Measurements from ENCODE around the gene PCARE.

Gene PCARE

GRCh38 chr2:29039718-29040480 is 34.4 kb downstream of the PCARE start:
- DNase-seq (ENCODE audit: low read depth in 2 of 2): no peak

- no peak for DNase-seq (ENCODE audit: low read depth in 2 of 2)
Measured at GRCh38 chr2:29035016-29035745, 39.1 kb downstream of the PCARE start.

GRCh38 chr2:29033656-29034055 is 40.7 kb downstream of the PCARE start:
- no peak for DNase-seq (ENCODE audit: low read depth in 2 of 2)

- no peak for DNase-seq (ENCODE audit: low read depth in 2 of 2)
Measured at GRCh38 chr2:29033172-29033571, 41.2 kb downstream of the PCARE start.

GRCh38 chr2:29032189-29032588 is 42.1 kb downstream of the PCARE start:
- DNase-seq (ENCODE audit: low read depth in 2 of 2): no peak

GRCh38 chr2:29031046-29031445 is 43.3 kb downstream of the PCARE start:
- DNase-seq (ENCODE audit: low read depth in 2 of 2): no peak

- DNase-seq (ENCODE audit: low read depth in 2 of 2): no peak
Measured at GRCh38 chr2:29025711-29026110, 48.6 kb downstream of the PCARE start.

- no peak for DNase-seq (ENCODE audit: low read depth in 2 of 2)
Measured at GRCh38 chr2:29024882-29025430, 49.4 kb downstream of the PCARE start.

GRCh38 chr2:29023188-29023587 is 51.1 kb downstream of the PCARE start:
- no peak for DNase-seq (ENCODE audit: low read depth in 2 of 2)

- DNase-seq (ENCODE audit: low read depth in 2 of 2): no peak
Measured at GRCh38 chr2:29022679-29023078, 51.6 kb downstream of the PCARE start.

GRCh38 chr2:29021886-29022285 is 52.4 kb downstream of the PCARE start:
- DNase-seq (ENCODE audit: low read depth in 2 of 2): no peak

- no peak for DNase-seq (ENCODE audit: low read depth in 2 of 2)
Measured at GRCh38 chr2:29017716-29018435, 56.4 kb downstream of the PCARE start.

GRCh38 chr2:29016504-29016903 is 57.8 kb downstream of the PCARE start:
- no peak for DNase-seq (ENCODE audit: low read depth in 2 of 2)

- no peak for DNase-seq (ENCODE audit: low read depth in 2 of 2)
Measured at GRCh38 chr2:29015701-29016470, 58.4 kb downstream of the PCARE start.

- DNase-seq (ENCODE audit: low read depth in 2 of 2): peak; percentile 52 to 53
Measured at GRCh38 chr2:29014811-29015421, 59.4 kb downstream of the PCARE start.

- DNase-seq (ENCODE audit: low read depth in 2 of 2): no peak
Measured at GRCh38 chr2:29014331-29014730, 60.0 kb downstream of the PCARE start.

- no peak for DNase-seq (ENCODE audit: low read depth in 2 of 2)
Measured at GRCh38 chr2:29013057-29013780, 61.1 kb downstream of the PCARE start.

- DNase-seq (ENCODE audit: low read depth in 2 of 2): no peak
Measured at GRCh38 chr2:29012211-29012681, 62.1 kb downstream of the PCARE start.
